Measurements from ENCODE around the gene VEPH1. TPM values are rescaled to one million over a fixed set of nuclear protein-coding genes. Genes with fewer than 3 reads are reported as not detected.
A peak's percentile ranks its signal among the peaks of the same experiment; 100 is the strongest.

VEPH1 gene
- total RNA-seq, 1 experiment from 2014 or later = 7.7 TPM

DNA sequence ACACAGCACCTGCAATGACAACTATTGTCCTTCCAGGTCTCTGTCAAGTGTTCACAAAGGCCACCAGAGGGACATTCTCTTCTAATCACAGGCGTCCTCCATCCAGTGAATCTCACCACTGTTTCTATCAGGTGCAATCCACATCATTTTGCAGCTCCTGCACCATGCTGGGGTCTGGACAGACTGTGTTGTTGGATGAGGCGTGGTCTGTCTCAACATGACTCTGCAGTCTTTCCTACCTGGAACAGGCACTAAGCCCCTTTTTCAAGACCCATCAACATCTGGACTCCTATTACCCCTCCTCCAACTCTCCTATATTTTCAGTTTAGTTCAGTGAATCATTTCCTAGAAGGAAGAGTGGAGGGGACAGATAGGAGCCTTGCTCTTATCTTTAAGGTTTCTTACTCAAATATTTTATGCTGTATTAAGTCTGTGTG is 31.5 kb upstream of the VEPH1 start:
- H3K27me3 Mint-ChIP-seq (ENCODE audit: low read depth) = no peaks in the 10 kb centered on the region; the same call in 1 of the 2 replicates
- no peaks in the 10 kb centered on the region for H3K79me1 ChIP-seq (ENCODE audit: insufficient read depth, low read depth, low read length, poor library complexity, severe bottlenecking)
- no CpG with 5 or more reads among the region's 2 CpGs for WGBS (ENCODE audit: extremely low coverage, insufficient read length, low lambda C conversion rate)
- no peak overlapping the region for H3T11ph ChIP-seq (ENCODE audit: low read length)
- no peak overlapping the region for H2BK12ac ChIP-seq (ENCODE audit: insufficient read length, low read depth, low read length)
- no peak overlapping the region for H3K9ac ChIP-seq (ENCODE audit: extremely low read depth, insufficient read length, low read length)
- H2AFZ ChIP-seq (ENCODE audit: low read length) = no peak overlapping the region
- H3K23ac ChIP-seq (ENCODE audit: insufficient read length, low read depth, low read length) = no peak overlapping the region
- no peak for DNase-seq
- no peaks in the 10 kb centered on the region for H3K9me3 Mint-ChIP-seq
- H2BK15ac ChIP-seq (ENCODE audit: low read depth, low read length) = no peak overlapping the region
- no peaks in the 10 kb centered on the region for H4K20me1 ChIP-seq (ENCODE audit: control insufficient read depth, insufficient read depth, insufficient read length)
- no peak overlapping the region for H2BK120ac ChIP-seq (ENCODE audit: low read depth, low read length, poor library complexity, severe bottlenecking)
- no peaks in the 10 kb centered on the region for H3K9me3 ChIP-seq (ENCODE audit: control insufficient read depth, low read depth, low read length)
- H3K4me1 Mint-ChIP-seq = no peaks in the 10 kb centered on the region
- no peaks in the 10 kb centered on the region for H3K23me2 ChIP-seq (ENCODE audit: insufficient read length, low read depth, low read length, poor library complexity, severe bottlenecking)
- no peaks in the 10 kb centered on the region for H3K27me3 ChIP-seq (ENCODE audit: insufficient read depth, low read length)
- no peak overlapping the region for H3K14ac ChIP-seq (ENCODE audit: insufficient read depth, low read length)
- no peak overlapping the region for H3K4me3 Mint-ChIP-seq
- H3K27ac ChIP-seq (ENCODE audit: insufficient read length, low read depth, low read length) = no peak overlapping the region
- no peak overlapping the region for H3K4ac ChIP-seq (ENCODE audit: low read depth, low read length)
- no peaks in the 10 kb centered on the region for H3K79me2 ChIP-seq (ENCODE audit: insufficient read depth, low read length)
- H4K91ac ChIP-seq (ENCODE audit: insufficient read length, low read depth, low read length) = no peak overlapping the region
- no peaks in the 10 kb centered on the region for H3K4me1 ChIP-seq (ENCODE audit: insufficient read depth, low read length)
- H4K5ac ChIP-seq (ENCODE audit: insufficient read length, low read depth, low read length) = no peak overlapping the region
- no peak overlapping the region for H4K8ac ChIP-seq (replicated peaks; ENCODE audit: insufficient read length, low read depth, low read length)
- no peak overlapping the region for H3K18ac ChIP-seq (ENCODE audit: insufficient read length, low read depth, low read length)
- no peaks in the 10 kb centered on the region for H3K36me3 Mint-ChIP-seq (ENCODE audit: insufficient read depth in 1 of 3, low read depth in 3 of 3)
- H3K4me2 ChIP-seq (ENCODE audit: insufficient read depth, insufficient read length, low read length) = no peak overlapping the region
- no peak overlapping the region for H2AK5ac ChIP-seq (ENCODE audit: insufficient read length, low read length)
- TF ChIP-seq, protein P1, sequence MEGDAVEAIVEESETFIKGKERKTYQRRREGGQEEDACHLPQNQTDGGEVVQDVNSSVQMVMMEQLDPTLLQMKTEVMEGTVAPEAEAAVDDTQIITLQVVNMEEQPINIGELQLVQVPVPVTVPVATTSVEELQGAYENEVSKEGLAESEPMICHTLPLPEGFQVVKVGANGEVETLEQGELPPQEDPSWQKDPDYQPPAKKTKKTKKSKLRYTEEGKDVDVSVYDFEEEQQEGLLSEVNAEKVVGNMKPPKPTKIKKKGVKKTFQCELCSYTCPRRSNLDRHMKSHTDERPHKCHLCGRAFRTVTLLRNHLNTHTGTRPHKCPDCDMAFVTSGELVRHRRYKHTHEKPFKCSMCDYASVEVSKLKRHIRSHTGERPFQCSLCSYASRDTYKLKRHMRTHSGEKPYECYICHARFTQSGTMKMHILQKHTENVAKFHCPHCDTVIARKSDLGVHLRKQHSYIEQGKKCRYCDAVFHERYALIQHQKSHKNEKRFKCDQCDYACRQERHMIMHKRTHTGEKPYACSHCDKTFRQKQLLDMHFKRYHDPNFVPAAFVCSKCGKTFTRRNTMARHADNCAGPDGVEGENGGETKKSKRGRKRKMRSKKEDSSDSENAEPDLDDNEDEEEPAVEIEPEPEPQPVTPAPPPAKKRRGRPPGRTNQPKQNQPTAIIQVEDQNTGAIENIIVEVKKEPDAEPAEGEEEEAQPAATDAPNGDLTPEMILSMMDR (conservative IDR thresholded peaks at IDR 0.05) = no peak
- no peak overlapping the region for H2BK20ac ChIP-seq (ENCODE audit: low read depth, low read length, poor library complexity, severe bottlenecking)
- H2BK5ac ChIP-seq (ENCODE audit: insufficient read length, low read length) = peak overlapping the region; percentile 72
- no peak overlapping the region for H3K27ac Mint-ChIP-seq
- H3K56ac ChIP-seq (ENCODE audit: insufficient read length, low read depth, low read length) = no peak overlapping the region
